Dermis lymphatic vessel endothelial cell (primary cell): ENCODE data around the gene TSPAN15. TPM values are rescaled to one million over a fixed set of nuclear protein-coding genes. Genes with fewer than 3 reads are reported as not detected.

Source experiments
- total RNA-seq: library from RNA; depleted of rRNA; stranded (reverse); fragments of >200 nt; gene quantifications from 2 replicates; pipeline ENCODE4 v1.2.1, GENCODE V29; 2014

TSPAN15 gene
- 61.3 and 86.2 TPM in 2 replicates for total RNA-seq

DNA sequence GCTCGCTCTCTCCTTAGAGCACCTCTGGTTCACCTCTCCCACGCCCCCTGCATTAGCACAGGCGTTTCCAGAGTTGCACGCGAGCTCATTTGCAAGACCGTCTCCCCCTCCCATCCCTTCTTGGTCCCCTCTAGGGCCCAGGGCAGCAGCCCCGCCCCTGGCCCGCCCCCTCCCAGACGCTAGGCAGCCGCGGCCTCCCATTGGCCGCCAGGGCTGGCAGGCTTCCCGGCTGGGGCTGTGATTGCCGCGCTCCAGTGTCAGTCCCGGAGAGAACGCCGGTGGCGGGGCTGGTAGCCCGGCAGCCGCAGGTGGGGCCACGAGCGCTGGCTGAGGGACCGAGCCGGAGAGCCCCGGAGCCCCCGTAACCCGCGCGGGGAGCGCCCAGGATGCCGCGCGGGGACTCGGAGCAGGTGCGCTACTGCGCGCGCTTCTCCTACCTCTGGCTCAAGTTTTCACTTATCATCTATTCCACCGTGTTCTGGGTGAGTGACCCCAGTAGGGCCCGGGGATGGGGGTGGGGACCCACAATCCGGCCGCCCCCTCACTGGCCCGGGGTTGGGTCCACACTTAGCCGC is at the start of gene TSPAN15:
Gene TSPAN15, plus strand, starts transcription at position 257 of the 575 bp plus-strand sequence. Its CDS starts 130 bp downstream, at position 387.

DNA sequence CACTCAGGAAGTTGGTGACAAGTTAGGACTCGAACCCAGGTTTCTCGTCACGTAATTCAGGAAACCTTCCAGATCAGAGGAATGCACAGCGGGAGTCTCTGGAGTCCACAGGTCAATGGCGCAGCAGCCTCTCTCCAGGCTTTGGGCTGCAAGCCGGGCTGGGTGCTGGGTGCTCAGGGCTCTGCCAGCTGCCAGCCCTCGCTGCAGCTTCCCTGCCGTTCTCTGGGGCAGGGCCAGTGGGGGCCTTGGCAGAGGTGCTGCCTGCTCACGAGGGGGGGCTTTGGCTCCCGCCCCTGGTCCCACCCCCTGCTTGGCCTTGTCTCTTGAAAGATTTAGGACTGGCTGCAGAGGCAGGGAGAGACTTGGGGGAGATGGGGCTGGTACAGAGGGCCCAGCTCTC is 34.6 kb upstream of the TSPAN15 start, which contains the start of gene TACR2:
Gene TACR2, minus strand, starts transcription at position 224 of the 400 bp plus-strand sequence. CDS start 595 bp downstream, outside the sequence.

Other genes starting within 250 kb of the TSPAN15 start
- under 0.01 and 0.11 TPM in 2 replicates for gene HKDC1, start 231.1 kb upstream of the TSPAN15 start, total RNA-seq
- 77.8 and 92.1 TPM in 2 replicates for gene HK1, start 173.0 kb upstream of the TSPAN15 start, total RNA-seq
- 0.11 TPM in 1 of 2 replicates, not detected in the other for gene TACR2, start 34.5 kb upstream of the TSPAN15 start, total RNA-seq
- not detected in 2 replicates for gene NEUROG3, start 122.0 kb downstream of the TSPAN15 start, total RNA-seq
- 0.09 and 0.22 TPM in 2 replicates for gene FAM241B, start 178.8 kb downstream of the TSPAN15 start, total RNA-seq